Smooth muscle cell (in vitro differentiated cells): Measurements from ENCODE around the gene DNMT1. TPM values are rescaled to one million over a fixed set of nuclear protein-coding genes. Genes with fewer than 3 reads are reported as not detected.

Experiments
- DNase-seq: peaks from one replicate; lab custom pipeline; 2025; ENCODE audit not compliant: unreplicated experiment; lab: John Stamatoyannopoulos, UW
- H2AFZ ChIP-seq: fragments of 200-600 bp; sonication (generic); 2 replicates; pipeline ENCODE4 v1.6.0; 2016; ENCODE audit warnings: antibody characterized with exemption, low read depth, mild to moderate bottlenecking
- H3F3A ChIP-seq: fragments of 200-600 bp; sonication (generic); 2 replicates; pipeline ENCODE4 v1.6.0; 2017; ENCODE audit warnings: antibody characterized with exemption, low read depth
- H3K27ac ChIP-seq: fragments of 200-600 bp; sonication (generic); 2 replicates; pipeline ENCODE4 v1.5.1; 2016; ENCODE audit warnings: low read depth, mild to moderate bottlenecking
- H3K27me3 ChIP-seq: fragments of 200-600 bp; sonication (generic); 2 replicates; pipeline ENCODE4 v1.6.1; 2016; ENCODE audit warnings: low read depth, mild to moderate bottlenecking
- H3K36me3 ChIP-seq: fragments of 200-600 bp; sonication (generic); 2 replicates; pipeline ENCODE4 v1.5.1; 2016; ENCODE audit warnings: low read depth
- H3K4me1 ChIP-seq: fragments of 200-600 bp; sonication (generic); 2 replicates; pipeline ENCODE4 v1.5.1; 2016; ENCODE audit warnings: low read depth
- H3K4me2 ChIP-seq: fragments of 200-600 bp; sonication (generic); 2 replicates; pipeline ENCODE4 v1.6.0; 2016; ENCODE audit warnings: mild to moderate bottlenecking
- H3K4me3 ChIP-seq: fragments of 200-600 bp; sonication (generic); 2 replicates; pipeline ENCODE4 v1.5.1; 2016; ENCODE audit warnings: mild to moderate bottlenecking
- H3K79me2 ChIP-seq: fragments of 200-600 bp; sonication (generic); 2 replicates; pipeline ENCODE4 v1.6.0; 2016; ENCODE audit warnings: low read depth, mild to moderate bottlenecking
- H3K9ac ChIP-seq: fragments of 200-600 bp; sonication (generic); 2 replicates; pipeline ENCODE4 v1.6.0; 2016; ENCODE audit warnings: low read depth
- H3K9me3 ChIP-seq: fragments of 200-600 bp; sonication (generic); replicated peaks from 2 replicates; pipeline ENCODE4 v1.5.1; 2016; ENCODE audit warnings: low read depth
- H4K20me1 ChIP-seq: fragments of 200-600 bp; sonication (generic); 2 replicates; pipeline ENCODE4 v1.6.0; 2016; ENCODE audit warnings: low read depth
- WGBS: methylation state at CpG from one replicate; pipeline ENCODE4 v1.1.7; 2016; ENCODE audit warnings: low lambda C conversion rate; 5-methylcytosine and 5-hydroxymethylcytosine counted together
- polyA plus RNA-seq: library from polyadenylated mRNA; unstranded; fragments of >200 nt; fragmentation: Nextera tagmentation; extraction: Ambion mirVana; gene quantifications from 2 replicates; pipeline ENCODE4 v1.2.1, GENCODE V29; 2016
- total RNA-seq: library from RNA; depleted of rRNA; stranded (reverse); fragments of >200 nt; gene quantifications from 2 replicates; pipeline ENCODE4 v1.2.3, GENCODE V29; 2014
- TF ChIP-seq, protein P1 (sequence below): fragments of 200-600 bp; sonication (generic); IDR thresholded peaks from 2 replicates; pipeline ENCODE4 v1.5.1; 2017; ENCODE audit warnings: borderline replicate concordance, mild to moderate bottlenecking, antibody characterized with exemption; ENCODE audit not compliant: insufficient read depth, poor library complexity, severe bottlenecking

DNMT1 gene
- total and polyA plus RNA-seq, 2 experiments from 2014 or later = 39.5 to 56.7 TPM

DNA sequence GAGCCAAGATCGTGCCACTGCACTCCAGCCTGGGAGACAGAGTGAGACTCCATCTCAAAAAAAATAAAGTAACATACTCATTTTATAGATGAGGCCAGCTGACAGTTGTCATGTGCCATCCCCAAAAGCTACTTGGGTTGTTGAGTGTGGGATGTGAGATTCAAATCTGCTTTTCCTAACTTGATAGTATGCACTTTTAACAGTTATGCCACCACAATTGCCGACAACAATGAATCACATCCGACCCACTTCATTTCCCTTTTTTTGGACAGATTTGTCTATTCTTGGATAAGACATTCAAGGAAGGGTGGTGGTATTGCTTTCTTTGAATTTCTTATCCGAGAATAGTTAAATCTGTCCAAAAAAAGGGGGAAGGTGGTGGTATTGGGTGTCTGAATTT is 16.3 kb upstream of the DNMT1 start:
- Histone ChIP-seq H3F3A (no peaks in the 10 kb centered on the region), H3K4me2 (no peak overlapping the region), H4K20me1 (no peaks in the 10 kb centered on the region), H3K4me1 (no peaks in the 10 kb centered on the region), H3K36me3 (no peaks in the 10 kb centered on the region), H2AFZ (no peak overlapping the region), H3K9me3 (no peaks in the 10 kb centered on the region), H3K27me3 (no peaks in the 10 kb centered on the region), H3K9ac (no peak overlapping the region), H3K4me3 (no peak overlapping the region), H3K79me2 (no peaks in the 10 kb centered on the region), H3K27ac (no peak overlapping the region)
- DNase-seq = no peak
- TF ChIP-seq, protein P1, sequence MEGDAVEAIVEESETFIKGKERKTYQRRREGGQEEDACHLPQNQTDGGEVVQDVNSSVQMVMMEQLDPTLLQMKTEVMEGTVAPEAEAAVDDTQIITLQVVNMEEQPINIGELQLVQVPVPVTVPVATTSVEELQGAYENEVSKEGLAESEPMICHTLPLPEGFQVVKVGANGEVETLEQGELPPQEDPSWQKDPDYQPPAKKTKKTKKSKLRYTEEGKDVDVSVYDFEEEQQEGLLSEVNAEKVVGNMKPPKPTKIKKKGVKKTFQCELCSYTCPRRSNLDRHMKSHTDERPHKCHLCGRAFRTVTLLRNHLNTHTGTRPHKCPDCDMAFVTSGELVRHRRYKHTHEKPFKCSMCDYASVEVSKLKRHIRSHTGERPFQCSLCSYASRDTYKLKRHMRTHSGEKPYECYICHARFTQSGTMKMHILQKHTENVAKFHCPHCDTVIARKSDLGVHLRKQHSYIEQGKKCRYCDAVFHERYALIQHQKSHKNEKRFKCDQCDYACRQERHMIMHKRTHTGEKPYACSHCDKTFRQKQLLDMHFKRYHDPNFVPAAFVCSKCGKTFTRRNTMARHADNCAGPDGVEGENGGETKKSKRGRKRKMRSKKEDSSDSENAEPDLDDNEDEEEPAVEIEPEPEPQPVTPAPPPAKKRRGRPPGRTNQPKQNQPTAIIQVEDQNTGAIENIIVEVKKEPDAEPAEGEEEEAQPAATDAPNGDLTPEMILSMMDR = no peak
- WGBS = 93% methylated on average over 4 of the region's 4 CpGs

- no peak for DNase-seq
- H3K9me3 ChIP-seq = no peaks in the 10 kb centered on the region
- H3K36me3 ChIP-seq = no peaks in the 10 kb centered on the region
- H3F3A ChIP-seq = no peaks in the 10 kb centered on the region
- TF ChIP-seq, protein P1 = no peak
- H3K27ac ChIP-seq = no peak overlapping the region
- no peak overlapping the region for H3K4me3 ChIP-seq
- H4K20me1 ChIP-seq = no peaks in the 10 kb centered on the region
- H3K9ac ChIP-seq = no peak overlapping the region
- H3K79me2 ChIP-seq = no peaks in the 10 kb centered on the region
- no peaks in the 10 kb centered on the region for H3K4me1 ChIP-seq
- no peak overlapping the region for H3K4me2 ChIP-seq
- no peaks in the 10 kb centered on the region for H3K27me3 ChIP-seq
- H2AFZ ChIP-seq = no peak overlapping the region
- WGBS = 58% methylated on average over 4 of the region's 4 CpGs
Measured at GRCh38 chr19:10209315-10209714, 14.6 kb upstream of the DNMT1 start.

DNA sequence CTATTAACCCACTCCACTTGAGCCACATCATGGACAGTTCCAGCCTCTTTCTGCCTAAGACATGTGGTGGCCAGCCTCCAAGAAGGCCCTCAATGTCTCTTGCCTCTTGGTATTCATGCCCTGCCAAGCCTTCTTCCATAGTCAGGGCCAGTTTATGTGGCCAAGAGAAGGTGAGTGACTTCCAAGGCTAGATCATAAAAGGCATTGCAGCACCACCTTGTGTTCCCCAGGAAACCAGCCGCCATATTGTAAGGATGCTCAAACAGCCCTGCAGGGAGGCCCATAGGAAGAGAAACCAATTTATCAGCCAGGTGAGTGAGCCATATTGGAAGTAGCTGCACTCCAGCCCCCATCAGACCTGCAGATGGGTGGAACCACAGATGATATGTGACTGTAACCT is 12.3 kb upstream of the DNMT1 start:
- Histone ChIP-seq H3K4me1 (no peaks in the 10 kb centered on the region), H3K27ac (peak overlapping the region; percentile 63), H3K27me3 (no peaks in the 10 kb centered on the region), H3K4me2 (no peak overlapping the region), H4K20me1 (no peaks in the 10 kb centered on the region), H3F3A (no peaks in the 10 kb centered on the region), H3K79me2 (no peaks in the 10 kb centered on the region), H2AFZ (no peak overlapping the region), H3K4me3 (no peak overlapping the region), H3K9ac (no peak overlapping the region), H3K9me3 (no peaks in the 10 kb centered on the region), H3K36me3 (no peaks in the 10 kb centered on the region)
- WGBS = 96% methylated on average over 1 of the region's 1 CpG
- TF ChIP-seq, protein P1 = no peak
- no peak for DNase-seq

DNA sequence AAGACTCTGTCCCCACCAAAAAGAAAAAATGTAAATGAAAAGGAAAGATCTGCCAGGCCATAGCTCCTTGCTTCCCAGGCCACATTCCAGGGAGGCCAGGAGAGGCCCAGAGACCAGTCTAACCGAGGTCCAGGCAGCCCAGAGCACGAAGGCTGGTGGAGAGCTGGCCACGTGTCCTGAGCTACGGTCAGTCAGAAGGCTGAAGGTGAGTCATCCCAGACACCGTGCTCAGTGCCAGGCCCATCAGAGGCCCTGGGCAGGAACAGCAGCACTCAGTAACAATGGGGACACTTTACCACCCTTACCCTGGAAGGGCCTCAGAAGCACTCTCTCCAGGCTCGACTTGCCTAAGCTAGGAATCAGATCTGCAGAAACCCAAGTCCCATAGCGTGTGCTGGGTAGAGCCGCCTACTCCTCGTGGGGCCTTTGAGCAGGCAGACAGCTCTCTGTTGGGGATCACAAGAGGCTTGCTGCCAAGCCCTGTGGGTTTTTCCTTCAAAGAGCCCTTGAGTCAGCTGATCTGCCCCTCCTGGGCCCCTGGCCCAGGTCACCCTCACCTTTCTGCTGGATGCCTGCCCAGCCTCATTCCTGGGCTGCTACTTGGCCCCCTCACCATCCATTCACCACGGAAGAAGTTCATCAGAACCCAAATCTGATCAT is 11.6 kb upstream of the DNMT1 start:
- DNase-seq = no peak
- WGBS = 49% methylated on average over 10 of the region's 10 CpGs
- Histone ChIP-seq H3K27ac (peak overlapping the region; percentile 63), H3K4me1 (no peaks in the 10 kb centered on the region), H3K9me3 (no peaks in the 10 kb centered on the region), H4K20me1 (no peaks in the 10 kb centered on the region), H3K4me2 (peak overlapping the region; percentile 17), H3K4me3 (no peak overlapping the region), H3K79me2 (no peaks in the 10 kb centered on the region), H3K27me3 (no peaks in the 10 kb centered on the region), H3K36me3 (no peaks in the 10 kb centered on the region), H3F3A (no peaks in the 10 kb centered on the region), H3K9ac (no peak overlapping the region), H2AFZ (no peak overlapping the region)
- TF ChIP-seq, protein P1 = no peak
